Uterus (tissue), 2 donors: ENCODE results near the gene CERS6.

ENCODE experiments used
- CTCF ChIP-seq, 4 experiments: fragments of 200-600 bp in 2 of 4; fragments of 450-650 bp in 2 of 4; sonication (generic) in 2 of 4; IDR thresholded peaks; one replicate each; pipeline ENCODE4 v1.5.1; 2016 to 2019; ENCODE audit warnings: antibody characterized with exemption in 4 of 4, mild to moderate bottlenecking in 2 of 4, moderate library complexity in 1 of 4
- POLR2A ChIP-seq, 2 donors: fragments of 450-650 bp; IDR thresholded peaks; one replicate each; pipeline ENCODE4 v1.6.1; 2016; ENCODE audit warnings: antibody characterized with exemption in 2 of 2, mild to moderate bottlenecking in 1 of 2, moderate library complexity in 1 of 2

DNA sequence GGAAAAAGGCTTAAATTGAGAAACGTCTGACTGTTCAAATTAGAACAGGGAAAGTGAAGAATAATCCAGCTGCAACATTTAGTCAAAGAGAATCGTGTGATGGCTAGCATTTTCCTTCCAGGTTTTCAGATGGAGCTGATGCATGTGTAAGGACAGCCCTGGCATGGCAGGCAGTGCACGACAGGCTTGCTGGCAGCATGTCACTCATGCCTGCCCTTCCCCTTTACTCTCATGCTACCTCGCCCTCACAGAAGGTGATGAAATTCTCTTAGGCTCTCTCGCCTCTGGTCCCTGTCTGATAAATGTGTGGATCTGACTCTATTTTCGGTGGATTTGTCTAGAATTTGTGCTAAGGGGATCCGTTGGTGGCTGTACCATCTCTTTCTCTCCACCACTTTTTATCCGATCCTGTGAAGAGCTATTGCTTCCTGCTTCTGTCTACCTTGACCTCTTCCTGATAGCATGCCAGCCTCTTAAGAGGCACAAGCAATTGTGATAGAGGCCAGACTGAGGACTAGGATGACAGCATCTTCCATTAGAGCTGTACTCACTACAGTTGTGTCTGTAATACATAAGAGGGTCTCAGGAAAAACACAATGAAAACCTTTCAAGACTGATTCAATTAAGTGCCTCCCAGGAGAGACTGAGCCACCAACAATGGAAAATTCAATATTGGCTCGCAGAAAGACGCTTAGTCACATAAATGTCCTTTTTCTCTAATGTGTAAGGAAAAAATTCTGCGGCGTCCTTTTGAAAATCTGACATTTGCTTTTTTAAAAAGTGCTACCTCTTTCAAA lies 280.8 kb downstream of the CERS6 start:
- TF ChIP-seq POLR2A (IDR thresholded peaks at IDR 0.05) (no peak), CTCF (IDR thresholded peaks at IDR 0.05) (no peak)
